Muscle of leg (tissue), 11 donors: ENCODE results near the gene ZNF532. TPM values are rescaled to one million over a fixed set of nuclear protein-coding genes. Genes with fewer than 3 reads are reported as not detected.

Source experiments
- DNase-seq: peaks from one replicate; pipeline ENCODE4 v3.0.0; 2013
- H3K27ac ChIP-seq: one replicate; pipeline ENCODE4 v1.5.1; 2013; ENCODE audit warnings: mild to moderate bottlenecking, low read length, control low read depth
- H3K27me3 ChIP-seq: one replicate; pipeline ENCODE4 v1.6.1; 2013; ENCODE audit warnings: low read length; ENCODE audit not compliant: control insufficient read depth, insufficient read depth
- H3K36me3 ChIP-seq: one replicate; pipeline ENCODE4 v1.6.1; 2013; ENCODE audit warnings: low read length; ENCODE audit not compliant: control insufficient read depth, insufficient read depth
- H3K4me1 ChIP-seq: one replicate; pipeline ENCODE4 v1.6.1; 2013; ENCODE audit warnings: low read length; ENCODE audit not compliant: control insufficient read depth, insufficient read depth
- H3K4me3 ChIP-seq: one replicate; pipeline ENCODE4 v1.5.1; 2013; ENCODE audit warnings: low read length, control low read depth
- H3K9me3 ChIP-seq: replicated peaks from 2 replicates; pipeline ENCODE4 v1.6.1; 2013; ENCODE audit warnings: low read depth, low read length; ENCODE audit not compliant: control insufficient read depth
- WGBS: methylation state at CpG from one replicate; pipeline ENCODE4 v1.1.5; 2013; ENCODE audit warnings: missing lambda C conversion rate; ENCODE audit not compliant: insufficient coverage; 5-methylcytosine and 5-hydroxymethylcytosine counted together
- polyA plus RNA-seq, 8 donors: library from polyadenylated mRNA; unstranded; fragments of 120-200 nt; gene quantifications; one replicate each; pipeline versions ENCODE4 v1.2.1 to v1.2.3, GENCODE V29; 2013; ENCODE audit warnings: inconsistent platforms in 1 of 8, low replicate concordance in 1 of 8; ENCODE audit not compliant: insufficient read length in 8 of 8, insufficient read depth in 1 of 8
- total RNA-seq: library from RNA; stranded (reverse); fragments of 120-200 nt; gene quantifications from one replicate; pipeline ENCODE4 v1.2.4, GENCODE V29; 2013

ZNF532 gene
- total and polyA plus RNA-seq, 9 donors = 46.2 to 75.7 (median 64.6) TPM

GRCh38 chr18:58979615-58980014 is 114.9 kb downstream of the ZNF532 start:
- WGBS = 89% methylated on average over 6 of the region's 6 CpGs
- Histone ChIP-seq H3K4me3 (no peak overlapping the region), H3K27ac (no peak overlapping the region), H3K36me3 (peaks cover 46% of the 10 kb centered on the region), H3K4me1 (peaks cover 9% of the 10 kb centered on the region), H3K27me3 (no peaks in the 10 kb centered on the region), H3K9me3 (no peaks in the 10 kb centered on the region)
- DNase-seq = no peak

GRCh38 chr18:58980991-58981390 is 116.3 kb downstream of the ZNF532 start:
- H3K4me3 ChIP-seq = no peak overlapping the region
- 92% methylated on average over 4 of the region's 4 CpGs for WGBS
- H3K27me3 ChIP-seq = no peaks in the 10 kb centered on the region
- no peak overlapping the region for H3K27ac ChIP-seq
- H3K9me3 ChIP-seq = no peaks in the 10 kb centered on the region
- peaks cover 46% of the 10 kb centered on the region for H3K36me3 ChIP-seq
- peaks cover 9% of the 10 kb centered on the region for H3K4me1 ChIP-seq
- DNase-seq = no peak

GRCh38 chr18:58983260-58984155 is 118.8 kb downstream of the ZNF532 start:
- Histone ChIP-seq H3K9me3 (no peaks in the 10 kb centered on the region), H3K27me3 (no peaks in the 10 kb centered on the region), H3K4me1 (peaks cover 9% of the 10 kb centered on the region), H3K36me3 (peaks cover 44% of the 10 kb centered on the region), H3K4me3 (no peak overlapping the region), H3K27ac (peak overlapping the region; percentile 81)
- 54% methylated on average over 7 of the region's 17 CpGs for WGBS
- DNase-seq = peak; percentile 54

- H3K9me3 ChIP-seq = no peaks in the 10 kb centered on the region
- no peak overlapping the region for H3K27ac ChIP-seq
- no peak overlapping the region for H3K4me3 ChIP-seq
- H3K4me1 ChIP-seq = peaks cover 23% of the 10 kb centered on the region
- no peaks in the 10 kb centered on the region for H3K27me3 ChIP-seq
- no peak for DNase-seq
- peaks cover 4% of the 10 kb centered on the region for H3K36me3 ChIP-seq
- WGBS = 43% methylated on average over 1 of the region's 2 CpGs
These were observed 123.9 kb downstream of the ZNF532 start for GRCh38 chr18:58988600-58988999.

- no peak overlapping the region for H3K27ac ChIP-seq
- H3K9me3 ChIP-seq = no peaks in the 10 kb centered on the region
- no peak overlapping the region for H3K4me3 ChIP-seq
- peaks cover 19% of the 10 kb centered on the region for H3K4me1 ChIP-seq
- H3K36me3 ChIP-seq = no peaks in the 10 kb centered on the region
- no CpG with 5 or more reads among the region's 2 CpGs for WGBS
- H3K27me3 ChIP-seq = no peaks in the 10 kb centered on the region
- DNase-seq = no peak
These were observed 124.6 kb downstream of the ZNF532 start for GRCh38 chr18:58989184-58989759.

GRCh38 chr18:58990720-58991119 is 126.0 kb downstream of the ZNF532 start:
- Histone ChIP-seq H3K9me3 (no peaks in the 10 kb centered on the region), H3K4me1 (peaks cover 22% of the 10 kb centered on the region), H3K36me3 (no peaks in the 10 kb centered on the region), H3K27me3 (no peaks in the 10 kb centered on the region), H3K4me3 (no peak overlapping the region), H3K27ac (peak overlapping the region; percentile 66)
- DNase-seq = no peak
- 70% methylated on average over 2 of the region's 6 CpGs for WGBS

GRCh38 chr18:58991167-58991798 is 126.6 kb downstream of the ZNF532 start:
- Histone ChIP-seq H3K27me3 (no peaks in the 10 kb centered on the region), H3K36me3 (no peaks in the 10 kb centered on the region), H3K27ac (peak overlapping the region; percentile 85), H3K9me3 (no peaks in the 10 kb centered on the region), H3K4me3 (no peak overlapping the region), H3K4me1 (peaks cover 27% of the 10 kb centered on the region)
- 45% methylated on average over 2 of the region's 7 CpGs for WGBS
- peak; percentile 50 for DNase-seq

- Histone ChIP-seq H3K27me3 (no peaks in the 10 kb centered on the region), H3K4me3 (no peak overlapping the region), H3K36me3 (no peaks in the 10 kb centered on the region), H3K9me3 (no peaks in the 10 kb centered on the region), H3K27ac (peak overlapping the region; percentile 85), H3K4me1 (peaks cover 38% of the 10 kb centered on the region)
- WGBS = 67% methylated on average over 9 of the region's 16 CpGs
- no peak for DNase-seq
These were observed 127.9 kb downstream of the ZNF532 start for GRCh38 chr18:58992301-58993231.

GRCh38 chr18:58993260-58993659 is 128.6 kb downstream of the ZNF532 start:
- no CpG with 5 or more reads among the region's 4 CpGs for WGBS
- peak; percentile 86 for DNase-seq
- H3K27ac ChIP-seq = peak overlapping the region; percentile 85

More at GRCh38 chr18:58993260-58993659, 128.6 kb downstream of the ZNF532 start:
- Histone ChIP-seq H3K9me3 (no peaks in the 10 kb centered on the region), H3K36me3 (no peaks in the 10 kb centered on the region), H3K4me1 (peaks cover 40% of the 10 kb centered on the region), H3K4me3 (no peak overlapping the region), H3K27me3 (no peaks in the 10 kb centered on the region)
